Glutamatergic neuron (in vitro differentiated cells): Measurements from ENCODE around the gene ZNF423. TPM values are rescaled to one million over a fixed set of nuclear protein-coding genes. Genes with fewer than 3 reads are reported as not detected.
A peak's percentile ranks its signal among the peaks of the same experiment; 100 is the strongest.

Experiments
- DNase-seq: peaks from one replicate; pipeline ENCODE4 v3.0.0; 2022
- H3K27ac Mint-ChIP-seq: one replicate; pipeline ENCODE4 v1.8.0; 2020; ENCODE audit warnings: mild to moderate bottlenecking, mixed read lengths, inconsistent platforms; ENCODE audit not compliant: unreplicated experiment
- H3K27me3 Mint-ChIP-seq: one replicate; pipeline ENCODE4 v1.8.0; 2020; ENCODE audit warnings: mild to moderate bottlenecking, moderate library complexity, mixed read lengths, inconsistent platforms; ENCODE audit not compliant: unreplicated experiment
- H3K36me3 Mint-ChIP-seq: one replicate; pipeline ENCODE4 v1.8.0; 2020; ENCODE audit warnings: mild to moderate bottlenecking, mixed read lengths, inconsistent platforms; ENCODE audit not compliant: unreplicated experiment
- H3K4me1 Mint-ChIP-seq: one replicate; pipeline ENCODE4 v1.8.0; 2020; ENCODE audit warnings: mild to moderate bottlenecking, low read depth, mixed read lengths, inconsistent platforms; ENCODE audit not compliant: unreplicated experiment
- H3K4me3 Mint-ChIP-seq: one replicate; pipeline ENCODE4 v1.8.0; 2020; ENCODE audit warnings: mild to moderate bottlenecking, mixed read lengths, inconsistent platforms; ENCODE audit not compliant: unreplicated experiment
- H3K9me3 Mint-ChIP-seq: one replicate; pipeline ENCODE4 v1.8.0; 2020; ENCODE audit warnings: mild to moderate bottlenecking, moderate library complexity, mixed read lengths, inconsistent platforms; ENCODE audit not compliant: unreplicated experiment
- CTCF ChIP-seq: fragments of 200-600 bp; sonication (generic); IDR thresholded peaks from one replicate; pipeline ENCODE4 v1.5.0; 2021; ENCODE audit not compliant: partially characterized antibody, unreplicated experiment
- total RNA-seq: library from RNA; stranded (reverse); fragmentation: NEBNext Ultra II Directional; extraction: Animal tissue kit (Norgen Biotek cat#: 25700); gene quantifications from one replicate; pipeline ENCODE4 v1.2.1, GENCODE V29; 2021; ENCODE audit not compliant: unreplicated experiment

Gene ZNF423
- total RNA-seq, 1 donor from 2014 or later, result 149 TPM

- Mint-ChIP-seq H3K27ac (no peak overlapping the region), H3K9me3 (no peaks in the 10 kb centered on the region), H3K27me3 (no peaks in the 10 kb centered on the region), H3K4me3 (no peak overlapping the region), H3K36me3 (no peaks in the 10 kb centered on the region), H3K4me1 (peaks cover 14% of the 10 kb centered on the region)
- DNase-seq, result peak; percentile 29
- TF ChIP-seq CTCF, result no peak
These were observed 12.1 kb upstream of the ZNF423 start for GRCh38 chr16:49867796-49868668.

- Mint-ChIP-seq H3K27ac (no peak overlapping the region), H3K9me3 (no peaks in the 10 kb centered on the region), H3K36me3 (no peaks in the 10 kb centered on the region), H3K4me3 (no peak overlapping the region), H3K27me3 (no peaks in the 10 kb centered on the region), H3K4me1 (peaks cover 14% of the 10 kb centered on the region)
- no peak for DNase-seq
- TF ChIP-seq CTCF, result no peak
These were observed 11.3 kb upstream of the ZNF423 start for GRCh38 chr16:49867234-49867633.

GRCh38 chr16:49866595-49867071 is 10.7 kb upstream of the ZNF423 start:
- Mint-ChIP-seq H3K4me1 (peaks cover 14% of the 10 kb centered on the region), H3K36me3 (no peaks in the 10 kb centered on the region), H3K4me3 (no peak overlapping the region), H3K27me3 (no peaks in the 10 kb centered on the region), H3K9me3 (no peaks in the 10 kb centered on the region), H3K27ac (no peak overlapping the region)
- no peak for DNase-seq
- no peak for TF ChIP-seq CTCF

- Mint-ChIP-seq H3K4me1 (peaks cover 14% of the 10 kb centered on the region), H3K4me3 (no peak overlapping the region), H3K9me3 (peaks cover 4% of the 10 kb centered on the region), H3K27ac (no peak overlapping the region), H3K27me3 (peaks cover 2% of the 10 kb centered on the region), H3K36me3 (no peaks in the 10 kb centered on the region)
- DNase-seq, result no peak
- no peak for TF ChIP-seq CTCF
These were observed 6.8 kb upstream of the ZNF423 start for GRCh38 chr16:49862694-49863093.

- no peak for TF ChIP-seq CTCF
- Mint-ChIP-seq H3K27me3 (peaks cover 8% of the 10 kb centered on the region), H3K4me1 (peaks cover 9% of the 10 kb centered on the region), H3K9me3 (peaks cover 10% of the 10 kb centered on the region), H3K27ac (no peak overlapping the region), H3K4me3 (no peak overlapping the region), H3K36me3 (no peaks in the 10 kb centered on the region)
- no peak for DNase-seq
These were observed 5.4 kb upstream of the ZNF423 start for GRCh38 chr16:49861299-49861698.
